Measurements from ENCODE around the gene PTK7.

PTK7 gene

DNA sequence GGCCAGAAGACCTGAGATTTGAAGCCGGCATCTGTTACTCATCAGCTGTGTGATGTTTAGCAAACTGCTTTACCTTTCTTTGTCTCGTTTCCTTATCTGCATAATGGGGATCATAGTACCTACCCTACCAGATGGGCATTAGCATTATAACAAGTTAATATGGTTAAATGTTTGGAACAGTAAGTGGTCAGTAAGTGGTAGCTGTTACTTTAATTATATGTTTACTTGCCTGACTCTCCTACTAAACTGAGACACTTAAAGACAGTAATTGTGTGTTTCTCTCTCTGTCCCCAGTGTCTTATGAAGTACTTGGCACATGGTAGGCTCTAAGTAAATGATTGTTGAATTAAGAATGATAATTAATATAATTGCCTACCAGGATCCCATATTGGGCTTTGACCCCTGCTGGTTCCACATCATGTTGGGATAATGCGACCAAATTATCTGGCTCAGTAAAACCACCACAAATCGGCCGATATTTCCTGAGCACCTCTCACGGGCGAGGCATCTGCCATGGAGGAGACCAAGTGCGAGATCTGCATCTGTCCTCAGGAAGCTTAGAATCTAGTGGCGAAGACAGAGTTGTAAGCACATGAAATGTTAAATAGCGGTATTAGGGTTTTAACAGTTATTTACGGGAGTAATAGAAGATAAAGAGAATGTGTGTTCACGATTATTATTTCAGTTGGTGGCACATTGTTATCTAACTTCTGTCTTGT lies 31.4 kb downstream of the PTK7 start:
- ATAC-seq = no peak
- TF ChIP-seq TCF4 (CRISPR knock-in tag; IDR thresholded peaks at IDR 0.05; ENCODE audit: borderline replicate concordance) (no peak), ZFP30 (CRISPR knock-in tag; IDR thresholded peaks at IDR 0.05) (no peak), ISL1 (CRISPR knock-in tag; IDR thresholded peaks at IDR 0.05) (no peak), GLIS3 (CRISPR knock-in tag; IDR thresholded peaks at IDR 0.05) (no peak), ZC3H10 (CRISPR knock-in tag; IDR thresholded peaks at IDR 0.05) (no peak), OSR1 (CRISPR knock-in tag; IDR thresholded peaks at IDR 0.05) (no peak)
- TF ChIP-seq, protein P1, sequence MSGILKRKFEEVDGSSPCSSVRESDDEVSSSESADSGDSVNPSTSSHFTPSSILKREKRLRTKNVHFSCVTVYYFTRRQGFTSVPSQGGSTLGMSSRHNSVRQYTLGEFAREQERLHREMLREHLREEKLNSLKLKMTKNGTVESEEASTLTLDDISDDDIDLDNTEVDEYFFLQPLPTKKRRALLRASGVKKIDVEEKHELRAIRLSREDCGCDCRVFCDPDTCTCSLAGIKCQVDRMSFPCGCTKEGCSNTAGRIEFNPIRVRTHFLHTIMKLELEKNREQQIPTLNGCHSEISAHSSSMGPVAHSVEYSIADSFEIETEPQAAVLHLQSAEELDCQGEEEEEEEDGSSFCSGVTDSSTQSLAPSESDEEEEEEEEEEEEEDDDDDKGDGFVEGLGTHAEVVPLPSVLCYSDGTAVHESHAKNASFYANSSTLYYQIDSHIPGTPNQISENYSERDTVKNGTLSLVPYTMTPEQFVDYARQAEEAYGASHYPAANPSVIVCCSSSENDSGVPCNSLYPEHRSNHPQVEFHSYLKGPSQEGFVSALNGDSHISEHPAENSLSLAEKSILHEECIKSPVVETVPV (CRISPR knock-in tag; IDR thresholded peaks at IDR 0.05) = no peak
- TF ChIP-seq, protein P2, sequence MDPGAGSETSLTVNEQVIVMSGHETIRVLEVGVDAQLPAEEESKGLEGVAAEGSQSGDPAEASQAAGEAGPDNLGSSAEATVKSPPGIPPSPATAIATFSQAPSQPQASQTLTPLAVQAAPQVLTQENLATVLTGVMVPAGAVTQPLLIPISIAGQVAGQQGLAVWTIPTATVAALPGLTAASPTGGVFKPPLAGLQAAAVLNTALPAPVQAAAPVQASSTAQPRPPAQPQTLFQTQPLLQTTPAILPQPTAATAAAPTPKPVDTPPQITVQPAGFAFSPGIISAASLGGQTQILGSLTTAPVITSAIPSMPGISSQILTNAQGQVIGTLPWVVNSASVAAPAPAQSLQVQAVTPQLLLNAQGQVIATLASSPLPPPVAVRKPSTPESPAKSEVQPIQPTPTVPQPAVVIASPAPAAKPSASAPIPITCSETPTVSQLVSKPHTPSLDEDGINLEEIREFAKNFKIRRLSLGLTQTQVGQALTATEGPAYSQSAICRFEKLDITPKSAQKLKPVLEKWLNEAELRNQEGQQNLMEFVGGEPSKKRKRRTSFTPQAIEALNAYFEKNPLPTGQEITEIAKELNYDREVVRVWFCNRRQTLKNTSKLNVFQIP (CRISPR knock-in tag; IDR thresholded peaks at IDR 0.05; ENCODE audit: borderline replicate concordance, low read depth) = no peak
- TF ChIP-seq, protein P3, sequence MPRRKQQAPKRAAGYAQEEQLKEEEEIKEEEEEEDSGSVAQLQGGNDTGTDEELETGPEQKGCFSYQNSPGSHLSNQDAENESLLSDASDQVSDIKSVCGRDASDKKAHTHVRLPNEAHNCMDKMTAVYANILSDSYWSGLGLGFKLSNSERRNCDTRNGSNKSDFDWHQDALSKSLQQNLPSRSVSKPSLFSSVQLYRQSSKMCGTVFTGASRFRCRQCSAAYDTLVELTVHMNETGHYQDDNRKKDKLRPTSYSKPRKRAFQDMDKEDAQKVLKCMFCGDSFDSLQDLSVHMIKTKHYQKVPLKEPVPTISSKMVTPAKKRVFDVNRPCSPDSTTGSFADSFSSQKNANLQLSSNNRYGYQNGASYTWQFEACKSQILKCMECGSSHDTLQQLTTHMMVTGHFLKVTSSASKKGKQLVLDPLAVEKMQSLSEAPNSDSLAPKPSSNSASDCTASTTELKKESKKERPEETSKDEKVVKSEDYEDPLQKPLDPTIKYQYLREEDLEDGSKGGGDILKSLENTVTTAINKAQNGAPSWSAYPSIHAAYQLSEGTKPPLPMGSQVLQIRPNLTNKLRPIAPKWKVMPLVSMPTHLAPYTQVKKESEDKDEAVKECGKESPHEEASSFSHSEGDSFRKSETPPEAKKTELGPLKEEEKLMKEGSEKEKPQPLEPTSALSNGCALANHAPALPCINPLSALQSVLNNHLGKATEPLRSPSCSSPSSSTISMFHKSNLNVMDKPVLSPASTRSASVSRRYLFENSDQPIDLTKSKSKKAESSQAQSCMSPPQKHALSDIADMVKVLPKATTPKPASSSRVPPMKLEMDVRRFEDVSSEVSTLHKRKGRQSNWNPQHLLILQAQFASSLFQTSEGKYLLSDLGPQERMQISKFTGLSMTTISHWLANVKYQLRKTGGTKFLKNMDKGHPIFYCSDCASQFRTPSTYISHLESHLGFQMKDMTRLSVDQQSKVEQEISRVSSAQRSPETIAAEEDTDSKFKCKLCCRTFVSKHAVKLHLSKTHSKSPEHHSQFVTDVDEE (CRISPR knock-in tag; IDR thresholded peaks at IDR 0.05) = no peak

DNA sequence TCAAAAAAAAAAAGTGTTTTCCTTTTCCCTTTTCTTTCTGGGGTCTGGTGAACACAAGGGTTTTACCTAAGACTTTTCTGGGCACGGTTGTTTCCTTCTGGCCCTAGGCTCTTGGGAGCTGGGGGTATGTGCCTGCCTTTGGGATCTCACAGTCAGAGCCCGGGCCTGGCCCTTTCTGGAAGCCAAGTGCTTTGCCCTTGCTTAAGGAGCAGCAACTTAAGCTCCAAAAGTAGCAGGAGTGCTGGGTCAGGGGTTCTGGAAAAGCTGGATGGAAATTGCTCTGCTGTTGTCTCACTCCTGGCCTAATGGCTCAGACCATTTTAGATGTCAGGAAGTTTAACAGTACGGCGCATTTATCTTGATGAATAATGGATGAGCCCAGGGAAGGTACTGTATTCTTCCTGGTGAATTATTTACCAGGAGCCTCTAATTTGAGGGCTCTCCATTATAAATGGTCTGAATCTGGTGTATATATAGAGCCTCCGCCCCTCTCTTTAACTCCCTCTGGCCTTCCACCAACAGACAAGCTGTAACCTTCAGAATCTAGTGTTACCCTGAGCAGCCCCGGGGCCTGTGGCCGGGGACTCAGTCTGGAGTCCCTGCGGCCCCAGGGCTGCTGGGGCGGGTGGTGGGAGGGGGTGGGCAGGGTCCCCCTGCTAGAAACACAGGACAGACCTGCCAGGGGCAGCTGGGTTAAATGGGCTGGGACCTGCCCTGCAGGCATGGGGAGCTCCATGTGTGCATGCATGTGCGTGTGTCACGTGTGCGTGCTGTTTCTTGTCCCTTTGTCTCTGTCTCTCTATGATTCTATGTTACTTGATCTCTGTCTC lies 37.5 kb downstream of the PTK7 start:
- TF ChIP-seq TCF4 (CRISPR knock-in tag; IDR thresholded peaks at IDR 0.05; ENCODE audit: borderline replicate concordance) = no peak
- TF ChIP-seq CSDC2 (CRISPR knock-in tag; IDR thresholded peaks at IDR 0.05) = no peak
- TF ChIP-seq, protein P1 (CRISPR knock-in tag; IDR thresholded peaks at IDR 0.05) = no peak
- no peak for TF ChIP-seq GLIS3 (CRISPR knock-in tag; IDR thresholded peaks at IDR 0.05)
- TF ChIP-seq RARB (CRISPR knock-in tag; IDR thresholded peaks at IDR 0.05) = no peak
- TF ChIP-seq ARNTL (CRISPR knock-in tag; IDR thresholded peaks at IDR 0.05; ENCODE audit: borderline replicate concordance, low read depth) = 0 out of 2 replicates have a peak, but pooled peaks have one; percentile 13
- TF ChIP-seq, protein P3 (CRISPR knock-in tag; IDR thresholded peaks at IDR 0.05) = 0 out of 2 replicates have a peak, but pooled peaks have one; percentile 32
- TF ChIP-seq, protein P4, sequence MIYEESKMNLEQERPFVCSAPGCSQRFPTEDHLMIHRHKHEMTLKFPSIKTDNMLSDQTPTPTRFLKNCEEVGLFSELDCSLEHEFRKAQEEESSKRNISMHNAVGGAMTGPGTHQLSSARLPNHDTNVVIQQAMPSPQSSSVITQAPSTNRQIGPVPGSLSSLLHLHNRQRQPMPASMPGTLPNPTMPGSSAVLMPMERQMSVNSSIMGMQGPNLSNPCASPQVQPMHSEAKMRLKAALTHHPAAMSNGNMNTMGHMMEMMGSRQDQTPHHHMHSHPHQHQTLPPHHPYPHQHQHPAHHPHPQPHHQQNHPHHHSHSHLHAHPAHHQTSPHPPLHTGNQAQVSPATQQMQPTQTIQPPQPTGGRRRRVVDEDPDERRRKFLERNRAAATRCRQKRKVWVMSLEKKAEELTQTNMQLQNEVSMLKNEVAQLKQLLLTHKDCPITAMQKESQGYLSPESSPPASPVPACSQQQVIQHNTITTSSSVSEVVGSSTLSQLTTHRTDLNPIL (CRISPR knock-in tag; IDR thresholded peaks at IDR 0.05; ENCODE audit: low read depth) = no peak
- no peak for TF ChIP-seq ZNF70 (CRISPR knock-in tag; IDR thresholded peaks at IDR 0.05)
- peak; percentile 63 for ATAC-seq

All from SK-N-SH treated with all-trans-retinoic acid at 6 μM for 48 hours (cell line).